BLaER1 (cell line): ENCODE measurements around the gene BMP6.
A peak's percentile ranks its signal among the peaks of the same experiment; 100 is the strongest.

Experiments
- H3K27ac ChIP-seq: shearing (Covaris generic); formaldehyde crosslinking; 2 replicates; pipeline ENCODE4 v1.8.1; 2022
- H3K27me3 ChIP-seq: shearing (Covaris generic); formaldehyde crosslinking; 2 replicates; pipeline ENCODE4 v1.8.1; 2022
- H3K36me3 ChIP-seq: shearing (Covaris generic); formaldehyde crosslinking; 2 replicates; pipeline ENCODE4 v1.8.1; 2022
- H3K4me1 ChIP-seq: shearing (Covaris generic); formaldehyde crosslinking; 2 replicates; pipeline ENCODE4 v1.8.1; 2022
- H3K4me2 ChIP-seq: shearing (Covaris generic); formaldehyde crosslinking; 2 replicates; pipeline ENCODE4 v1.8.1; 2022
- H3K4me3 ChIP-seq: shearing (Covaris generic); formaldehyde crosslinking; 2 replicates; pipeline ENCODE4 v1.8.1; 2022
- H3K9ac ChIP-seq: shearing (Covaris generic); formaldehyde crosslinking; 2 replicates; pipeline ENCODE4 v1.8.1; 2022
- H3K9me3 ChIP-seq: shearing (Covaris generic); formaldehyde crosslinking; 2 replicates; pipeline ENCODE4 v1.8.1; 2022
- H4K20me1 ChIP-seq: shearing (Covaris generic); formaldehyde crosslinking; 2 replicates; pipeline ENCODE4 v1.8.1; 2022
- Cebpa-rat ChIP-seq: shearing (Covaris generic); IDR thresholded peaks from 2 replicates; pipeline ENCODE4 v1.8.1; 2022

BMP6 gene

DNA sequence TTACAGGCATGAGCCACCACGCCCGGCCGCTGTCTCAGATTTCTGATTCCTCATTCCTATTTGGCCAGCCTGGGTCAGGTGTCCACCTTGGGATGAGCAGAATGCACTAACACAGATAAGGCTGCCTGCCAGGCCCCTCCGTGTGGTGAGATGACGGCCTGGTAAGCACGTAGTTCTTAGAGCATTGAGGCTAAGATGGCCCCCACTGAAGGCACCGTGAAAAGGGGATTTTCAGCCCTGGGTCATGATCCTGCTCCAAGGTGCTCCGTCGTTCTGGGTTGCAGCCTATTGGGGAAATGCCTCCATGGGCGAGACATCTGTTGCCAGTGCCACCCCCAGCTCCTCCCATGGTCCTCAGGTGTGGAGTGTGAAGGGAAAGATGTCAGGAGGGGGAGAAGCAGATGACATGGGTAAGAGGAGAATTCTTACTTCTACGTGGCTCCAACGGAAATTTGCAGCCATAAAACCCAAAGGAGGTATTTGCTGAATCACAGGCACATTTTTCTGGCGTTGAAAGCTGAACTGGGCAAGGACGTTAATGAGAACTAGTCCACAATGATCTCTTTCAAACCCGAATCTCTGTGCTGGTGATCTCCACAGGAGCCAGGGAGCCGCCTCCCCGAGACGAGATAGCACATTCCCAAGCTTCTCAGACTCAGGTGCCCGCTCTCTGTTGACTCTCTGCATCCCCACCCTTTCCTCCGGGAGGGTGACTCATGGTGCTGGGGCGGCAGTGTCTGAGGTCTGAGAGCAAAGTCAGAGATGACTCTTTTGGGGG lies 34.0 kb upstream of the BMP6 start:
- H3K27me3 ChIP-seq = no peaks in the 10 kb centered on the region
- no peaks in the 10 kb centered on the region for H3K4me1 ChIP-seq
- no peak overlapping the region for H3K4me2 ChIP-seq
- no peaks in the 10 kb centered on the region for H4K20me1 ChIP-seq
- H3K27ac ChIP-seq = no peak overlapping the region
- no peaks in the 10 kb centered on the region for H3K36me3 ChIP-seq
- H3K4me3 ChIP-seq = no peak overlapping the region
- H3K9me3 ChIP-seq = no peaks in the 10 kb centered on the region
- no peak for TF ChIP-seq Cebpa-rat
- no peak overlapping the region for H3K9ac ChIP-seq

DNA sequence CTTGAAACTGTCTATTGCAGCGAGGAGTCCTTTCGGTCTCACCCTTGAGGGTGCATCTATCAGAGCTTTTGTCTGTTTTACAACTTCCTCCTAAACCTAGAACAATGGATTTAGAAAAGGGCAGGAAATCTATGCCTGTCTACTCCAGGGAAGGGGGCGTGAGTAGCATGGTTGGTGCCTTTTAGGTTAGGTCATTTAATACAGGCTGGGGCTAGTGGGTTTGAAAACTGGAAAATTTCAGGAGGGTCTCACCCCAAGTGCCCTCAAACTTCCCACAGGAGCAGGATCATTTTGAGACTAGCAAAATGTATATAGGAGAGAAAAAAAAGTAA lies 33.5 kb upstream of the BMP6 start:
- Histone ChIP-seq H3K9ac (no peak overlapping the region), H3K4me3 (no peak overlapping the region)
- no peak for TF ChIP-seq Cebpa-rat

DNA sequence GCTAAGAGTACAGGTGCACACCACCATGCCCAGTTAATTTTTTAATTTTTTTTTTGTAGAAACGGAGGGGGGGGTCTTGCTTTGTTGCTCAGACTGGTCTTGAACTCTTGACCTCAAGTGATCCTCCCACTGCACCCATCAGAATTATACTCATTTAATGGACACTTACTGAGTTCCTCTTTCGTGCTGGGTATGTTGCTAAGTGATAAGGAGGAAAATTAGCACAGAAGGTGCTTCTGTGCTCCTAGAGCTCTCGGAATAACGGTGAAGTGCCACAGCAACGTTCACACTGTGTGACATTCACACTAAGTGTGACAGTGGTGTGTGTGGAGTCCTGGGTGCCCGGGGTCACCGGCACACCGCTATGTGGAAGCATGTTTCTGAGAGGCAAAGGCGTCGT lies 32.1 kb upstream of the BMP6 start:
- Histone ChIP-seq H3K9me3 (no peaks in the 10 kb centered on the region), H3K9ac (no peak overlapping the region), H3K4me2 (no peak overlapping the region), H3K4me1 (peaks cover 16% of the 10 kb centered on the region), H3K4me3 (no peak overlapping the region), H4K20me1 (no peaks in the 10 kb centered on the region), H3K27me3 (no peaks in the 10 kb centered on the region), H3K27ac (no peak overlapping the region), H3K36me3 (no peaks in the 10 kb centered on the region)
- TF ChIP-seq Cebpa-rat = no peak

More for the DNA sequence above, 33.5 kb upstream of the BMP6 start:
- Histone ChIP-seq H3K4me1 (peaks cover 4% of the 10 kb centered on the region), H3K9me3 (no peaks in the 10 kb centered on the region), H3K27me3 (no peaks in the 10 kb centered on the region), H3K4me2 (no peak overlapping the region), H4K20me1 (no peaks in the 10 kb centered on the region), H3K36me3 (no peaks in the 10 kb centered on the region), H3K27ac (no peak overlapping the region)

DNA sequence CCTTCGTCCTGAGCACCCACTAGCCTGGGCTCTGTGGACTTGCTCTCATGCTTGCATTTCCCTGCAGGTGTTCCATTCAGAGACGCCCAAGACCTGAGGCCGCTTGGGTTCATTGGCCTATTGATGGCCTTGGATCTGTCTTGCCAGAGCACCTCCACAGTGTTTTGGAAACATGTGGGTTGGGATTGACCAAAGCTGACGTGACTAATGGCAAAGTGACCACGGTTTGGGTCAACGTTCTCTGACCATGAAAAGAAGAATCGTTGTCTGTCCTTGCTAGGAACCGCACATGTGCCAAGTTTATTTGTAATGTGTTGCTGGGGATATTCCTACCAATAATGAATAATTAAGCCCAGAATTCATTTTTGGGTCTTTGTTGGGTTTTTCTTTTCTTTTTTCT lies 29.8 kb upstream of the BMP6 start:
- H3K27ac ChIP-seq = no peak overlapping the region
- TF ChIP-seq Cebpa-rat = no peak

DNA sequence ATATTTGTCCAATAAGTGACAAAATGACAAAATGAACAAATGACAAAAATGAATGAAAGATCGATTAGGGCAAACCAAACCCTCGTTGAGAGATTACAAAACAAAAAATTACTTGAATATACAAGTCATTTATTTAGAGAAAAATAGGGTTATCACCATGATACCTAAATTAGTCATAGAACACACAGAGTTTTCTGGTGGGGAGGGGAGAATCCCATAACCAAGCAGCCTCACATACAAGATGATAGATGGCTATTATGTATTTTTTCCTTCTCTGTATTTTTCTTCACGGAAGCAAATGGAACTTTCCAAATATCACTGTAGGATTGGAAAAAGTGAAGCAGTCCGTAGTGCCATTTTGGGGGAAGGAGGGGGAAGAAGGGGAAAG lies 28.5 kb upstream of the BMP6 start:
- Histone ChIP-seq H3K36me3 (no peaks in the 10 kb centered on the region), H3K9ac (no peak overlapping the region), H3K27me3 (no peaks in the 10 kb centered on the region), H4K20me1 (no peaks in the 10 kb centered on the region), H3K4me2 (peak overlapping the region; percentile 67), H3K4me1 (peaks cover 16% of the 10 kb centered on the region), H3K4me3 (no peak overlapping the region), H3K27ac (0 out of 2 replicates have a peak overlapping the region, but pooled peaks have one; percentile 23), H3K9me3 (no peaks in the 10 kb centered on the region)
- no peak for TF ChIP-seq Cebpa-rat

More for the DNA sequence above, 29.8 kb upstream of the BMP6 start:
- no peak overlapping the region for H3K9ac ChIP-seq
- no peaks in the 10 kb centered on the region for H3K36me3 ChIP-seq
- H3K9me3 ChIP-seq = no peaks in the 10 kb centered on the region
- no peak overlapping the region for H3K4me3 ChIP-seq
- H3K27me3 ChIP-seq = no peaks in the 10 kb centered on the region
- H3K4me2 ChIP-seq = no peak overlapping the region
- peaks cover 16% of the 10 kb centered on the region for H3K4me1 ChIP-seq
- H4K20me1 ChIP-seq = no peaks in the 10 kb centered on the region

DNA sequence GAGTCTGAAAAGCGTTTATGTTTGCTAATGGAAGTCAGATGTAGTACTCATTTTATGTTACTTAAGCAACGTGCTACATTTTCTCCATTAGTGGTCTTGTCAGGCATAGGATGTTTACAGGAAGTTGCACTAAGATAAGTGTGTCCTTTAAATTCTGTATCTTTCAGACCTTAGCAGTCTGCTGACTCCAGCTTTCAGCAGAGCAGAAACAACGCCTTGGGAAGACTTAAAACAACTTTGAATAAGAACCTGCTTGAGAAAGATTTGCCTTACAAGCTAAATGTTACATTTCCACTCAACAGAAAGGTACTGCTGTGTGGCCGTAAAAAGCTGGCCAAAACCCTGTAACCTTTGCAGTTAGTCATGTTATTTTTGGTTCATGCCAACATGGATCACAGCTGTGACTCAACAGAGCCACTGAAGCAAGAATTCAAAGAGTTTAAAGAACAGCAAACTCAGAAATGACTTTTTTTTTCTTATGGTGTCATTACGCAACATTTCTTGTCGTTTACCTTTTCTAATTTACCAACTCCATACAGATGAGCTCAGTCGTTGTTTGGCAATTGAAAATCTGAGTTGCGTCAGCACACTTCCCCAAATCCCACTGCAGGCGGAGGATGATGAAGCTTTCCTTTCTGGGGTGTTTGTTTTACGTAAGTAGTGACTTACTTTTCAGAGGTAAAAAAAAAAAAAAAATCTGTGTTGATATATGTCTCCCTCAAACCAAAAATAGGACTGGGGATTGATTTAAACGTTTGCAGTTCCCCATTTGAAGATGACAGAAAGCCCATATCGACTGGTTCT lies 27.9 kb upstream of the BMP6 start:
- no peak overlapping the region for H3K9ac ChIP-seq
- H3K9me3 ChIP-seq = no peaks in the 10 kb centered on the region
- 0 out of 2 replicates have a peak overlapping the region, but pooled peaks have one; percentile 8 for H3K4me3 ChIP-seq
- H3K36me3 ChIP-seq = no peaks in the 10 kb centered on the region
- peak overlapping the region; percentile 23; the same call in 1 of the 2 replicates for H3K27ac ChIP-seq
- no peaks in the 10 kb centered on the region for H4K20me1 ChIP-seq
- peak; percentile 92; the same call in 1 of the 2 replicates for TF ChIP-seq Cebpa-rat
- H3K27me3 ChIP-seq = no peaks in the 10 kb centered on the region
- H3K4me2 ChIP-seq = peak overlapping the region; percentile 67
- peaks cover 16% of the 10 kb centered on the region for H3K4me1 ChIP-seq

DNA sequence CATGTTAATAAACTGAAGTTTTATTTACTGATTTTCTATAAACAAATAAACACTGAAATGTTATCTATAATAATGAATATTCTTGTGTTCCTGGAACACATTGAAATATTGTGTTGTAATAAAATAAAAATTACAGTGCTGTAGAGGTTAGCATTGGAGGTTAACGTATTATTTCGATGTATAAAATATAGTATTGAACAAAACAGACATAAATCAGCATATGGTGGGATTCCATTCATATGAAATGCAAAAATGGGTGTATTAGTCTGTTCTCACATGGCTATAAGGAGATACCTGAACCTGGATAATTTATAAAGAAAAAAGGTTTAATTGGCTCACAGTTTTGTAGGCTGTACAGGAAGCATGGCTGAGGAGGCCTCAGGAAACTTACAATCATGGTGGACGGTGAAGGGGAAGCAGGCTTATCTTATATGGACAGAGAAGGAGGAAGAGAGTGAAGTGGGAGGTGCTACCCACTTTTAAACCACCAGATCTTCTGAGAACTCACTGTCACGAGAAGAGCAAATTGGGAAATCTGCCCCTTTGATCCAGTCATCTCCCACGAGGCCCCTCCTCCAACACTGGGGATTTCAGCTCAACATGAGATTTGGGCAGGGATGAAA lies 24.6 kb upstream of the BMP6 start:
- no peaks in the 10 kb centered on the region for H4K20me1 ChIP-seq
- H3K9me3 ChIP-seq = no peaks in the 10 kb centered on the region
- H3K36me3 ChIP-seq = no peaks in the 10 kb centered on the region
- no peak overlapping the region for H3K4me2 ChIP-seq
- H3K4me3 ChIP-seq = no peak overlapping the region
- H3K4me1 ChIP-seq = peaks cover 16% of the 10 kb centered on the region
- no peak for TF ChIP-seq Cebpa-rat
- H3K9ac ChIP-seq = no peak overlapping the region
- no peaks in the 10 kb centered on the region for H3K27me3 ChIP-seq
- no peak overlapping the region for H3K27ac ChIP-seq

DNA sequence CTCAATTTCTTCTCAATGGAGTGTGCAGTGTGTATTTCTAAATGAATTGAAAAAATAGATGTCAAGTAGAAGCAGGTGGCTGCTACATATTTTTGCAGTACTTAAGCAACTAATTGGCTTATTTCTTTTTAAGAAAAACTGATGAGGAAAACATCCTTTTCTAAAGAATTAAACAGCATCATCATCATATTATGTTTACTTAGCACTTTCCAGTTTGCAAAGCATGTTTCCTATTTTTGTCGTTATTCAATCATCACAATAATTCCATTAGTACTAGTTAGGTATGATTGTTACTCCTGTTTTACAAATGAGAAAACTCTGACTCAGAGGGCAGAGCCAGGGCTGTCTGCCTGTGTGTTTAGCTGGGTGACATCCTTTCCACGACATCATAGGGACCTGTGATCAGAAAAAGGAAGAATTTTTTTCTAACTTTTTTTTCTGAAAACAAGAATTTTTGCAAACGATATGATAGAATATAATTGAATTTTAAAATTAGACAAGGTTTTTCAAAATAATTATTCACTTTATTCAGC lies 22.7 kb upstream of the BMP6 start:
- no peak overlapping the region for H3K4me2 ChIP-seq
- no peak for TF ChIP-seq Cebpa-rat
- no peaks in the 10 kb centered on the region for H3K9me3 ChIP-seq

DNA sequence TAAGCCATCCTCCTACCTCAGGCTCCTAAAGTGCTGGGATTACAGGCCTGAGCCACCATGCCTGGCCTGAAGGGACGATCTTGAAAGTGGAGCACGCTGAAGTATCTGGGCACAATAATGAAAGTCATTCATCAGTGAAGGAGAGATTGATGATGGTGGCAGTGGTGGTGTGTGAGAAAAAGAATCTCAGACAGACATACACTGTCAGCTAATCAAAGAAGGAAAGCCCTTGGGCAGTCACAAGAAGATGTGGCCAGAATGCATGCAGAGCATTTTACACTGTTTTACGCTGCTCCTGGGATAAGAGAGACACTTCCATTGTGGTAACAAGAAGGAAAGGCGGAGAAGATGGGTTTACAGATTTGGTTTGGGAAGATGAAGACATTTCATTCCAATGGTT lies 20.4 kb upstream of the BMP6 start:
- Histone ChIP-seq H3K4me1 (no peaks in the 10 kb centered on the region), H3K4me2 (no peak overlapping the region), H3K9me3 (no peaks in the 10 kb centered on the region), H4K20me1 (no peaks in the 10 kb centered on the region), H3K4me3 (no peak overlapping the region), H3K36me3 (no peaks in the 10 kb centered on the region), H3K27ac (no peak overlapping the region), H3K27me3 (no peaks in the 10 kb centered on the region), H3K9ac (no peak overlapping the region)
- TF ChIP-seq Cebpa-rat = no peak

More for the DNA sequence above, 22.7 kb upstream of the BMP6 start:
- no peak overlapping the region for H3K27ac ChIP-seq
- no peaks in the 10 kb centered on the region for H3K27me3 ChIP-seq
- H3K4me1 ChIP-seq = peaks cover 4% of the 10 kb centered on the region
- no peaks in the 10 kb centered on the region for H3K36me3 ChIP-seq
- no peak overlapping the region for H3K9ac ChIP-seq
- no peak overlapping the region for H3K4me3 ChIP-seq
- H4K20me1 ChIP-seq = no peaks in the 10 kb centered on the region
